ENCODE results near the gene CEND1.

CEND1 gene

GRCh38 chr11:789943-790342 lies at the start of gene CEND1:
Gene CEND1 (minus strand): TSS chr11:790090. CDS start chr11:788576, 1,514 bp downstream.
- Histone ChIP-seq H3K4me1 (ENCODE audit: control insufficient read depth in 2 of 2, insufficient read depth in 2 of 2, low read length in 2 of 2) (peaks cover under 1% of the 10 kb centered on the region in 2 donors), H3K27me3 (ENCODE audit: control insufficient read depth in 2 of 2, insufficient read depth in 2 of 2, low read length in 2 of 2) (peaks cover 0 to 7% of the 10 kb centered on the region in 2 donors), H3K4me3 (ENCODE audit: low read length in 2 of 2) (no peak within 1 kb of the TSS), H3K36me3 (ENCODE audit: control insufficient read depth in 2 of 2, insufficient read depth in 2 of 2, low read length in 2 of 2) (peaks cover 0 to 2% of the 10 kb centered on the region in 2 donors), H3K27ac (ENCODE audit: low read depth in 2 of 2, low read length in 2 of 2) (no peak within 1 kb of the TSS), H3K9me3 (ENCODE audit: control insufficient read depth in 2 of 2, low read length in 2 of 2) (no peaks in the 10 kb centered on the region), H3K9ac (ENCODE audit: low read depth in 1 of 2, low read length in 2 of 2) (no peak within 1 kb of the TSS)

- Histone ChIP-seq H3K36me3 (ENCODE audit: control insufficient read depth in 2 of 2, insufficient read depth in 2 of 2, low read length in 2 of 2) (peaks cover 33 to 41% of the 10 kb centered on the region in 2 donors), H3K4me3 (ENCODE audit: low read length in 2 of 2) (no peak overlapping the region), H3K27ac (ENCODE audit: low read depth in 2 of 2, low read length in 2 of 2) (peak overlapping the region; percentile 9 to 32), H3K27me3 (ENCODE audit: control insufficient read depth in 2 of 2, insufficient read depth in 2 of 2, low read length in 2 of 2) (no peaks in the 10 kb centered on the region), H3K9ac (ENCODE audit: low read depth in 1 of 2, low read length in 2 of 2) (peak overlapping the region in 1 of 2 donors; percentile 3), H3K9me3 (ENCODE audit: control insufficient read depth in 2 of 2, low read length in 2 of 2) (no peaks in the 10 kb centered on the region), H3K4me1 (ENCODE audit: control insufficient read depth in 2 of 2, insufficient read depth in 2 of 2, low read length in 2 of 2) (peaks cover 41 to 57% of the 10 kb centered on the region in 2 donors)
These were observed 49.4 kb upstream of the CEND1 start for GRCh38 chr11:839280-839623.

- Histone ChIP-seq H3K9me3 (ENCODE audit: control insufficient read depth in 2 of 2, low read length in 2 of 2) (no peaks in the 10 kb centered on the region), H3K4me1 (ENCODE audit: control insufficient read depth in 2 of 2, insufficient read depth in 2 of 2, low read length in 2 of 2) (peaks cover 40 to 59% of the 10 kb centered on the region in 2 donors), H3K27me3 (ENCODE audit: control insufficient read depth in 2 of 2, insufficient read depth in 2 of 2, low read length in 2 of 2) (no peaks in the 10 kb centered on the region), H3K9ac (ENCODE audit: low read depth in 1 of 2, low read length in 2 of 2) (peak overlapping the region in 1 of 2 donors; percentile 3), H3K4me3 (ENCODE audit: low read length in 2 of 2) (peak overlapping the region in 1 of 2 donors; percentile 9), H3K36me3 (ENCODE audit: control insufficient read depth in 2 of 2, insufficient read depth in 2 of 2, low read length in 2 of 2) (peaks cover 33 to 41% of the 10 kb centered on the region in 2 donors), H3K27ac (ENCODE audit: low read depth in 2 of 2, low read length in 2 of 2) (peak overlapping the region; percentile 32 to 52)
These were observed 48.8 kb upstream of the CEND1 start for GRCh38 chr11:838441-839279.

- Histone ChIP-seq H3K27me3 (ENCODE audit: control insufficient read depth in 2 of 2, insufficient read depth in 2 of 2, low read length in 2 of 2) (no peaks in the 10 kb centered on the region), H3K9me3 (ENCODE audit: control insufficient read depth in 2 of 2, low read length in 2 of 2) (no peaks in the 10 kb centered on the region), H3K27ac (ENCODE audit: low read depth in 2 of 2, low read length in 2 of 2) (peak overlapping the region; percentile 21 to 23), H3K4me3 (ENCODE audit: low read length in 2 of 2) (no peak overlapping the region), H3K4me1 (ENCODE audit: control insufficient read depth in 2 of 2, insufficient read depth in 2 of 2, low read length in 2 of 2) (peaks cover 38 to 53% of the 10 kb centered on the region in 2 donors), H3K36me3 (ENCODE audit: control insufficient read depth in 2 of 2, insufficient read depth in 2 of 2, low read length in 2 of 2) (peaks cover 33 to 41% of the 10 kb centered on the region in 2 donors), H3K9ac (ENCODE audit: low read depth in 1 of 2, low read length in 2 of 2) (no peak overlapping the region)
These were observed 48.1 kb upstream of the CEND1 start for GRCh38 chr11:837990-838307.

GRCh38 chr11:837189-837989 lies 47.5 kb upstream of the CEND1 start:
- Histone ChIP-seq H3K27me3 (ENCODE audit: control insufficient read depth in 2 of 2, insufficient read depth in 2 of 2, low read length in 2 of 2) (no peaks in the 10 kb centered on the region), H3K9me3 (ENCODE audit: control insufficient read depth in 2 of 2, low read length in 2 of 2) (no peaks in the 10 kb centered on the region), H3K9ac (ENCODE audit: low read depth in 1 of 2, low read length in 2 of 2) (no peak overlapping the region), H3K27ac (ENCODE audit: low read depth in 2 of 2, low read length in 2 of 2) (peak overlapping the region in 1 of 2 donors; percentile 21), H3K4me3 (ENCODE audit: low read length in 2 of 2) (no peak overlapping the region), H3K36me3 (ENCODE audit: control insufficient read depth in 2 of 2, insufficient read depth in 2 of 2, low read length in 2 of 2) (peaks cover 33 to 41% of the 10 kb centered on the region in 2 donors), H3K4me1 (ENCODE audit: control insufficient read depth in 2 of 2, insufficient read depth in 2 of 2, low read length in 2 of 2) (peaks cover 40 to 55% of the 10 kb centered on the region in 2 donors)

GRCh38 chr11:836700-837099 lies 46.8 kb upstream of the CEND1 start:
- peaks cover 45 to 61% of the 10 kb centered on the region in 2 donors for H3K4me1 ChIP-seq (ENCODE audit: control insufficient read depth in 2 of 2, insufficient read depth in 2 of 2, low read length in 2 of 2)
- peaks cover 33 to 41% of the 10 kb centered on the region in 2 donors for H3K36me3 ChIP-seq (ENCODE audit: control insufficient read depth in 2 of 2, insufficient read depth in 2 of 2, low read length in 2 of 2)
- no peak overlapping the region for H3K27ac ChIP-seq (ENCODE audit: low read depth in 2 of 2, low read length in 2 of 2)
- no peaks in the 10 kb centered on the region for H3K27me3 ChIP-seq (ENCODE audit: control insufficient read depth in 2 of 2, insufficient read depth in 2 of 2, low read length in 2 of 2)
- no peaks in the 10 kb centered on the region for H3K9me3 ChIP-seq (ENCODE audit: control insufficient read depth in 2 of 2, low read length in 2 of 2)
- no peak overlapping the region for H3K4me3 ChIP-seq (ENCODE audit: low read length in 2 of 2)
- H3K9ac ChIP-seq (ENCODE audit: low read depth in 1 of 2, low read length in 2 of 2) = peak overlapping the region in 1 of 2 donors; percentile 15

- Histone ChIP-seq H3K4me1 (ENCODE audit: control insufficient read depth in 2 of 2, insufficient read depth in 2 of 2, low read length in 2 of 2) (peaks cover 46 to 60% of the 10 kb centered on the region in 2 donors), H3K9me3 (ENCODE audit: control insufficient read depth in 2 of 2, low read length in 2 of 2) (no peaks in the 10 kb centered on the region), H3K4me3 (ENCODE audit: low read length in 2 of 2) (no peak overlapping the region), H3K27ac (ENCODE audit: low read depth in 2 of 2, low read length in 2 of 2) (no peak overlapping the region), H3K36me3 (ENCODE audit: control insufficient read depth in 2 of 2, insufficient read depth in 2 of 2, low read length in 2 of 2) (peaks cover 33 to 41% of the 10 kb centered on the region in 2 donors), H3K9ac (ENCODE audit: low read depth in 1 of 2, low read length in 2 of 2) (no peak overlapping the region), H3K27me3 (ENCODE audit: control insufficient read depth in 2 of 2, insufficient read depth in 2 of 2, low read length in 2 of 2) (no peaks in the 10 kb centered on the region)
These were observed 46.4 kb upstream of the CEND1 start for GRCh38 chr11:836274-836673.

GRCh38 chr11:834371-835316 lies 44.8 kb upstream of the CEND1 start:
- H3K4me1 ChIP-seq (ENCODE audit: control insufficient read depth in 2 of 2, insufficient read depth in 2 of 2, low read length in 2 of 2) = peaks cover 51 to 69% of the 10 kb centered on the region in 2 donors

GRCh38 chr11:833849-834311 lies 44.0 kb upstream of the CEND1 start:
- H3K9me3 ChIP-seq (ENCODE audit: control insufficient read depth in 2 of 2, low read length in 2 of 2) = no peaks in the 10 kb centered on the region
- peaks cover 56 to 72% of the 10 kb centered on the region in 2 donors for H3K4me1 ChIP-seq (ENCODE audit: control insufficient read depth in 2 of 2, insufficient read depth in 2 of 2, low read length in 2 of 2)
- peak overlapping the region; percentile 88 to 92 for H3K9ac ChIP-seq (ENCODE audit: low read depth in 1 of 2, low read length in 2 of 2)
- H3K36me3 ChIP-seq (ENCODE audit: control insufficient read depth in 2 of 2, insufficient read depth in 2 of 2, low read length in 2 of 2) = peaks cover 21 to 22% of the 10 kb centered on the region in 2 donors
- no peaks in the 10 kb centered on the region for H3K27me3 ChIP-seq (ENCODE audit: control insufficient read depth in 2 of 2, insufficient read depth in 2 of 2, low read length in 2 of 2)
- peak overlapping the region; percentile 93 to 95 for H3K27ac ChIP-seq (ENCODE audit: low read depth in 2 of 2, low read length in 2 of 2)
- peak overlapping the region; percentile 78 to 83 for H3K4me3 ChIP-seq (ENCODE audit: low read length in 2 of 2)

More at GRCh38 chr11:834371-835316, 44.8 kb upstream of the CEND1 start:
- H3K27me3 ChIP-seq (ENCODE audit: control insufficient read depth in 2 of 2, insufficient read depth in 2 of 2, low read length in 2 of 2) = no peaks in the 10 kb centered on the region
- H3K9me3 ChIP-seq (ENCODE audit: control insufficient read depth in 2 of 2, low read length in 2 of 2) = no peaks in the 10 kb centered on the region
- peak overlapping the region; percentile 63 to 81 for H3K9ac ChIP-seq (ENCODE audit: low read depth in 1 of 2, low read length in 2 of 2)
- peak overlapping the region; percentile 56 to 78 for H3K4me3 ChIP-seq (ENCODE audit: low read length in 2 of 2)
- peak overlapping the region; percentile 93 to 95 for H3K27ac ChIP-seq (ENCODE audit: low read depth in 2 of 2, low read length in 2 of 2)
- H3K36me3 ChIP-seq (ENCODE audit: control insufficient read depth in 2 of 2, insufficient read depth in 2 of 2, low read length in 2 of 2) = peaks cover 26 to 29% of the 10 kb centered on the region in 2 donors

All from mucosa of rectum (tissue), 2 donors.